NK-92 treated with Interleukin-12 subunit alpha and Interleukin-12 subunit beta, amount 100 ng/mL, for 24 hours (cell line): ENCODE results near the gene MED15.
"Not testable (repeated sequence)": the region's sequence is repeated elsewhere in the genome, so short reads cannot be mapped to it uniquely, and the experiment has no call there.

Source experiments
- DNase-seq: peaks from one replicate; lab custom pipeline; 2025; lab: John Stamatoyannopoulos, UW

Gene MED15

DNA sequence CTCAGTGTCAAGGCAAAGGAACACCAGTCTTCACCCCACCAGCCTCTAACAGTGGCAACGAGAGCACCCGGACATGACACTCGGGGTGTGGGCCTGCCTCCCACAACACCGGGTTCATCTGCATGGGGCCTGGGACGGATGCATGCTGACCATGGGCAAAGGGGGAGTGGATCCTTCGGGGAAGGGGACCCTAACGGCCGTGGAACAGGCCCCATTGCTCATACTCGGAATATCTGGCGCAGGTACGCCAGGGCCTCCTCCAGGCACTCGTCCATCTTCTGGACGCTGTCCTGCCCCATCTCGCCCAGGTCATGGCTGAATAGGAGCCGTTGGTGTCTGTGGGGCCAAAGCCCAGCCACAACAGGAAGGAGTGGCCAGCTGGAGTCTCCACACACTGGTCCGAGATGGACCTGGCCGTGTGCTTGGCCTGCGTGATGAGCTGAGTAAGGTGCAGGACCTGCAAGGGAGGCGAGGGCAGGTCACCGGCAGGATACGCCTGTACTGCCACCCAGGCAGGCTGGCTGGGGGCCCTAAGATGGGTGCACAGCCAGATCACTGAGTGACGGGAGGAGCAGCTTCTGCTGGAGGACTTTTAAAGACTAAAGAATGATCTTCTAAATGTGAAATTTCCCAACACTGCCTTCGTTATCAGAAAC is 96.8 kb downstream of the MED15 start:
- DNase-seq, result no peak

DNA sequence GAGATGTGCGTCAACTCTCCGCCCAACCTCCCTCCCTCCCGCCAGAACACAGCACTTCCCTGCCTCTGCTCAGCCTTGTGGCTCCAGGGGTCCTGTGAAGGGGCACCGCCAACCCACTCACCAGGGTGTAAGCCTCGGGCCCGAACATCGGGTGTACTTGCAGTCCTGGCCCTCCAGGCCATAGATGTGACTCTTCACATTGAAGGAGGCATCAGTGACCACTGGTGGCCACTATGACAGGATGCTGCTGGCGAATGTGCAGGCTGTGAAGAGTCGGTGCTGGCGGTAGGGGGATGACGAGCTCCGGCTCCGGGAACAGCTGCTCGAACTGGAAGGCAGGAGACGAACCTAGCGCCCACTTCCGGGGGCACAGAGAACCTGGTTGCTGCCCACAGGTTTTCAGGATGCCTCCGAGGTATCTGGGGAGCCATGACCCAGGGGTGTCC is 97.4 kb downstream of the MED15 start:
- DNase-seq, result no peak

DNA sequence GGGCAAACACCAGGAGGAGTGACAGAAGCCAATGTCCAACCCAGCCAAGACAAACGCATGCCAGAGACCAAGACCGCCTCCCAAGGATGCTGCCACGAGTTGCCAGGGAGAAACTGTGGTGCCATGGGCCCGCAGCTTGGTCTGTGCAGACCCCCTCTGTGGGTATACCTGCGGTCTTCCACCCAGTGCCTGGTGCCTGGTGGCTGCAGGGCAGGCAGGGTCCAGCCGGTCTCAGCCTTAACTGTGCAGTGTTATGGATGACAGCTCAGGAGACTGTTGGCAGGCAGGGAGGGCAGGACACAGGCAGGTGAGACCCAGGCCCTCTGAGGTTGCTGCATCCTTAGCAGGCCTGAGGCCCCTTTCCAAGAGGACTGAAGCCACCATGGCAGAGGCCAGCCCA is 97.9 kb downstream of the MED15 start:
- no peak for DNase-seq

DNA sequence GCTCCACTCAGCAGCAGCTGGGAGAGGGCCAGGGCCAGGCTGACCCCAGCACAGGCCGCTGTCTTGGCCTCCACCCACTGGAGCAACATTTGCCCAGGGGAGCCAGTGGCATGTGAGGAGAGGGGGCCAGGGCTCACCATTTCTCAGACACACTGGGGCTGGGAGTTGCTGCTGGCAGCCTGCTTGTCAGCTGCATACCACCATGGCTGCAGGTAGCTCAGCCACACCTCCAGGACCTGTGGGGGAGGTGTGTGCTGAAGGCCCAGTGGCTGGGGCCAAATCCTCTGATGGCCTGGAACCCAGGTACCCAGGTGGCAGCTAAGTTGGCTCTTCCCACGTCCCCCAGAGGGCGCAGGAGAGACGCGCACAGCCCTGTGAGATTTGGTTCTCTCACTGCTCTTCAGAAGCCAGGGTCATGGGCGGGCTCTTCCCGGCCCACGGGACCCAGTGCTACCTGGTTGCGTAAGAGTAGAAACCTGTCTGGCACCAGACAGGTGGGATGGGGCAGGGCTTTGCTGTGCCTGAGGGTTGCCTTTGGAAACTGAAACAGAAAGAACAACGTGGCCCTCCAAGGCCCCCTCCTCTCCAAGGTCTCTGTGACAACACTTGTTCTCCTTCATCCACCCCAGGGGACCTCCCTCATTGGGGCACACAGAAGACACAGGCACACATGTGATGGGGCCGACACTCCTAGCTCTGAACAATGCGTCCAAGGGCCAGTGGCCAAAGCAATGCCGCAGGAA is 98.8 kb downstream of the MED15 start:
- DNase-seq, result peak; percentile 19

DNA sequence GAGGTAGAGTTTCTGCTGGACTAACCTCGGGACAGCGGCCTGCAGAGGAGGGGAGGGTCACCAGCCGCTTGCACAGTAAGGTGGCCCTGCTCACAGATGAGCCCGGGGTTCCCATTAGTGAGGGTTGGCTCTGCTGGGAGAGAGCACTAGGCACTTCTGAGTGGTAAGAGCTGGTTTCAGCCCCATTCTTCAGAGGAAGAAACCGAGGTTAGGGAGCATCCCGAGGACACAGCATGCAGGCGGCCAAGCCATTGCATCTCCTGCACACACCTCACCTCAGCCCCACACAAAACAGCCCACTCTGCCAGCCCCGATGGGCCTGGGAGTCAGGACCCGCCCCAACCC is 99.3 kb downstream of the MED15 start:
- DNase-seq, result no peak

DNA sequence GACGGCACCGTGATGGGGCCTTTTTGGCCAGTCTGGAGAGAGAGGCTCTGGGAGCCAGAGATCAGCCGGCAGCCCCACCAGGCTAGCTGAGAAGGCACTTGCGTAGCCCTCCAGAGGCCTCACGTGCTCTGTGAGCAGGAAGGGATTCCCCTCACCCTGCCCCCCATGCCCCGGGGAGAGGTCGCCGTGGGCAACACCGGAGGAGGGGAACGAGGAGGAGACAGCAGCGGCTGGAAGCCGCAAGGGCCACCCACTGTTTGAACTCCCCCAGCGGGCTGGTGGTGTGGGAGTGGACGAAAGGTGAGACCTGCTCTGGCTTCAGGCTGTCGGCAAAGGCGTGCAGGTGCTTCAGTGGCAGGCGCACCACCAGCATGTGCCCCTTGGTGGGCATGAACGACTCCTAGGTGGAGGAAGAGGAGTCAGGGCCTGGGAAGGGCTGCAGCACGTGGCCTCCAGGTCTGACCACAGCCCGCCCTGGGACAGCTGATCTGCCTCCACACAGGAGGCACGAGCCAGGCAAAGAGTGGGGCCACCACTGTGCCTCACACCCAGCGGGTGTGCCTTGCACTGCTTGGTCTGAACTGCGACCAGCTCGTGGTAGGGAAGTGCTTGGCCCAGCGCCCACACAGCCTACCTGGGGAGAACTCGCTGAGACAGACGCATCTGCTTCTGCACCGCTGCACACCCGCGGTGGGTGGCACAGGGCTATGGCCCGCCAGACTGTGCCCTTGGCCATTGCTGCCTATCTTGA is 99.9 kb downstream of the MED15 start:
- no peak for DNase-seq

DNA sequence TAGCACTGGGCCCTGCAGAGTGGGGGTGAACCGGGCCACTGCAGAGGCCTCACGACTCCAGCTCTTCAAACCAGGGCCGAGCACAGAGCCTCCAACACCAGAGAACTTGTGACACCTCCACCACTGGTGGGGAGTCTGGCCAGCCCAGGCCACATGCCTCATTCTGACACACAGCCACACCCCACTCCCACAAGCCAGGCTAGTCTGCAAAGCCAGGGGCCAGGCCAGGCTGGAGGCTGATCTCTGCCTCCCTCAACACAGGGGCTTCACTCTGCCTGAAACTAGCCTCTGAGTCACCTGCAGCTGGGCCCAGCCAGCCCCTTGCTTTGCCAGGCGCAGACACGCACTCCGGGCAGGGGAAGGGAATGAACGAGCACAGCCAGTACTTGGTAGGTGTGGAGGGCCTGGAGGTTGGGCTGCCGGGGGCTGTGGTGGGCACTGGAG is 102.9 kb downstream of the MED15 start:
- DNase-seq, result no peak

DNA sequence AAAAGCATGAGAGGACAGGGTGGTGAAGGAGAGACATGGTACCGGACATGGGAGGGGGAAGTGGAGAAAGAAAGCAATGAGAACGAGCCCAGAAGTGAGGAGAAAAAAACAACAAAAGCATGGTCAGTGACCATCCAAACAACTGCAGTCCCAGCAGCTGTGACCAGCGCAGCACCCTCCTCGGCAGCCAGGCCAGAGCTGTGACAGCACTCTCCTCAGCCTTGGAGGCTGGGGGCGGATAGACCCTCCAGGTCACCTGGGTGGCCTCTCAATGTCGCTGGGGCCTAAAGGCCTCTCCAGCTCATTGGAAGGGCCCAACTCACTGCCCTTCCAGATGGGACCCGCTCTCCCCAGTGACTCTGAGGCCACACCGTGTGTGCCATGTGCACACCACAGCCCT is 103.3 kb downstream of the MED15 start:
- DNase-seq, result no peak

DNA sequence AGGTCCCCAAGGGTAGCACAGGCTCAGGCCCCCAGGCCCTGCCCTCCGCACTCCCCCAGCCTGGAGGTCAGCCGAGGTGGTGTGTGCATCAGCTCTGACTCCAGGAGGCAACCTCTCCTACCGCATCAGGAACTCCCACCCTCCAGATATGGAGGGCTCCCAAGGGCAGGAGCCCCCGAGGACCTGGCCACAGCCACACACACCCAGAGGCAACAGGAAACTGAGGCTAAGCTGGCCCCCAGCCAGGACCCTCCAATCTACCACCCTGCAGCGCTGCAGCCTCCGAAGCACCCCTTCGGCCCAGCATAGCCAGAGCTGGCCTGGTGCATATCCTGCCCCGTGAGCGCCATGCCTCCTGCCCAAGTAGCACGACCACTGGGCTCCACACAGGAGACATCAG is 104.0 kb downstream of the MED15 start:
- DNase-seq, result no peak

DNA sequence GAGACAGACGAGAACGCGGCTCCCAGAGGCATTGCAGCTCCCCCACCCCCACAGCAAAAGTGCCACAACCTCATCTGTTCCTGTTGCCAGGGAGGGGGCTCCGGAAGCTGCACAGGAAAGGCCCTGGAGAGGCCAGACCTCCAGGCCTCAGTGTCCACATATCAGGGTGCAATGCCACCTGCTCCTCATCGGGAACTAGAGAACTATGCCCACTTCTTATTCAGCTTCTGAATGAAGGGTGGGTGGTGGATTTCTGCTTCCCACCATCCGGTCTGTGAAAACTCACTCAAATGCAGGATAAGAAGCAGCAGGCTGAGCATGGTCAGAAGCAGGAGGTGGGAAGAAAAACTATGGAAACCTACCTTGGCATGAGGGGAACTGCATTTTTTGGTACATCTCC is 105.9 kb downstream of the MED15 start:
- DNase-seq, result no peak

DNA sequence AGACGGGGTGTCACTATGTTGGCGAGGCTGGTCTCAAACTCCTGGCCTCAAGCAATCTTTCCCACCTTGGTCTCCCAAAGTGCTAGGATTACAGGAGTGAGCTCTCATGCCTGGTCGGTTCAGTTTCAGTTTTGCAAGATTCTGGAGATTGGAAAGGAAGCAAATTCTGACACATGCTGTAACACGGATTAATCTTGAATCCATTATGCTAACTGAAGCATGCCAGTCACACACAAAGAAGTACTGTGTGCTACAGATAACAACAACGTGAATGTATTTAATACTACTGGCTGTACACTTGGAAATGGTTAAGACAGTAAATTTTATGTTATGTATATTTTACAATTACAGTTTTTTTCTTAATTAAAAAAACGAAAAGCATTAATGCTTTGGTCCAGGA is 107.6 kb downstream of the MED15 start:
- DNase-seq, result no peak

DNA sequence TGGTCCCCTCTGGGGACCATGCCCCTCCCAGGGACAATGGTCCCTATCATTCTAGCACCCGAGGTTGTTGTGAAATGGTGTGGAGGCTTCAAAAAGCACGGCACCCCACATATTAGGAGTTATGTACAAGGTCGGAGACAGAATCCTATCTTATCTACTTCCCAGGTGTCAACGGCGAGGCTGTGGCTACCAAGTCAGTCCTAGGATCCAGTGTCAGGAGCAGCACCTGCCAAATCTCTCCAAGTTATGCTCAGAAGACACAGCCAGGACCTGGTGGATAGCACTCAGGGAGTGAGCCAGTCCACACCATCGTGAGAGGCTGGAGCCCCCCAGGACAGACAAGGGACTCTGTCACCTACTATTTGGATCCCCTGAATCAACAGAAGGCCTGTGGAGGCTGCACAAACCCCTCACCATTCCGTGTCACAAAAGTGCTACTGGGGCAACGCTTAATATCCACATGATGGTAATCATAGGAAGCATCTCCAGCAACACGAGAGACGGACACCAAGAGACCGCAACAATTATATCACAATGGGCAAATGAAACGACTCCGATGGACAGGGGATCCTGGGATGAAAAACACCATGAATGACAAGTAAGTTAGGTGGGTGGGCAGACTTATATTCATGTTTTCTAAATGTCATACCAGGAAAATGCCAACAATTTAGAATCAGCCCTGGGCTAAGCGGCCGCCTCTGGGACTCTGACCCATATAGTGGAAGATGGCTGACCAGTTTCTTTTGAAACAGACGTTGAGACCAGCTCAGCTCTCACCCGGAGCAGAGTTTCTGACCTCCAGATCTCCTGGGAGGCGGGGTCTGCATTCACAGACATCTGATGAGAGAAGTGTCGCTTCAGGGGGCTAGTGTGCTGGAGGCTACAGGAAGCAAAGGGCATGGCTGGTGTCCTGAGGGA is 108.4 kb downstream of the MED15 start:
- DNase-seq, result no peak

DNA sequence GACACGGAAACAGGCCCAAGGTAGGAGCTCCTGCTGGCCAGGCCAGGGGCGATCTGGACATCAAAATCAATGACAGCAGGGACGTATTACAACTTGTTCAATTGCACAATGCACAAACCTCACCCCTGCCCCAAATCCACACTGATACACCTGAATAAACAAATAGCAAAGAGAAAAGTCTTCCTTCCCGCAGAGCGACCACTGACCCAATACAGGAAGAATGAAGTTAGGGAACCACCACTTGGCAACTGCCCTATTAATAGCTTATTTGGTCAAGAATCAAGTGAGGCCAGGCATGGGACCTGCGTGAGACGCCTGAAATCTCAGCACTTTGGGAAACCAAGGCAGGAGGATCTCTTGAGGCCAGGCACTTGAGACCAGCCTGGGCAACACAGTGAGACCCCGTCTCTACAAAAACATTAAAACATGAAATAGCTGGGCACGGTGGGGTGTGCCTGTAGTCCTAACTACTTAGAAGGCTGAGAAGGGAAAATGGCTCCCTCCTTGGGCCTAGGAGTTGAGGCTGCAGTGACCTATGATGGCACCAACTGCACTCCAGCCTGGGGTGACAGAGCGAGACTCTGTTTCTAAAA is 109.1 kb downstream of the MED15 start:
- no peak for DNase-seq

DNA sequence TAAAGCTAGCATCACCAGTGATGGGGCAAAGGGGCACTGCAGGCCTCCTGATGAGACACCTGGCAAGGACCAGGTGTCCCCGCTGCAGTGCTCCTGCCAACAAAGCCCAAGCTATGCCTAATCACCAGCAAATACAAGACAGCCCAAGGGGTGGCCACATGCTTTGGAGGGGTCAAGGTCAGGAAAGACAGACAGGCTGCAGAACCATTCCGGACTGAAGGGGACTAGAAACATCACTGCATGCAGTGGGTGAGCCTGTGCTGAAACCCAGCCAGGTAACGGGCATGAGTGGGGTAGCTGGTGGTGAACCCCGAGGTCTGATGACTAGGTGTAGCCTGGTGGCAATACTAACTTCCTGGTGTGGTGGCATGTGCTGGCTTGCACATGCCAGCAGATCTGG is 111.1 kb downstream of the MED15 start:
- no peak for DNase-seq

DNA sequence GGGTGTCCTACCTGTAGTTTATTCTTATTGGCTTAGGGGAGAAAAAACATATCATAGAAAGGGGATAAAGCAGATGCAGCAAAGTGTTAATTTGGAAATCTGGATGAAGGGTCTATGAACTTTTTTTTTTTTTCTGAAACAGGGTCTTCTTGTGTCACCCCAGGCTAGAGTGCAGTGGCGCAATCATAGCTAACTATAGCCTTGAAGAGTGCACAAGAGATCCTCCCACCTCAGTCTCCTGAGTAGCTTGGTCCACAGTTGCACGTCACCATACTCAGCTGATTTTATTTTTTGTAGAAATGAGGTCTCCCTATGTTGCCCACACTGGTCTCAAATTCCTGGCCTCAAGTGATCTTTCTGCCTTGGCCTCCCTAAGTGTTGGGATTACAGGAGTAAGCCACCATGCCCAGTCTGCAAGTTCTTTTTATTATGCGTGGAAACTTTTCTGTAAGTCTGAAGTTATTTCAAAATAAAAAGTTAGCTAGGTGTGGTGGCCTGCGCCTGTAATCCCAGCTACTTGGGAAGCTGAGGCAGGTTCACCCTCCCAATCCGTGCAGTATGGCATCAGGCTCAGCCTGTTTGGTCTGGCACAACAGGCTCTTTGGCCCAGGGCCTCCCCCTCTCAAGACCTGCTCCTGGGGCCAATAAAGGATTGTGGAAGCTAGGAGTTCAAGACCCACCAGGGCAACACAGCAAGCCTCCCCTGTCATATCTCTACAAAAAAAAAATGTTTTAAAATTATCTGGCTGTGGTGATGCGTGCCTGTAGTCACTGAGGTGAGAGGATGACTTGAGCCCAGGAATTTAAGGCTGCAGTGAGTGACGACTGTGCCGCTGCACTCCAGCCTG is 111.9 kb downstream of the MED15 start:
- no peak for DNase-seq

DNA sequence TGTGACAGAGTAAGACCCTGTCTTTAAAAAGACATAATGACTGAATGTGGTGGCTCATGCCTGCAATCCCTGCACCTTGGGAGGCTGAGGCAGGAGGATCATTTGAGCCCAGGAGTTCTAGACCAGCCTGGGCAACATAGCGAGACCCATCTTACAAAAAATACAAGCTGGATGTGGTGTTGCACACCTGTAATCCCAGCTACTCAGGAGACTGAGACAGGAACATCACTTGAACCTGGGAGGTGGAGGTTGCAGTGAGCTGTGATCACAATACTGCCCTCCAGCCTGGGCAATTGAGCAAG is 112.4 kb downstream of the MED15 start:
- not testable (repeated sequence) for DNase-seq

DNA sequence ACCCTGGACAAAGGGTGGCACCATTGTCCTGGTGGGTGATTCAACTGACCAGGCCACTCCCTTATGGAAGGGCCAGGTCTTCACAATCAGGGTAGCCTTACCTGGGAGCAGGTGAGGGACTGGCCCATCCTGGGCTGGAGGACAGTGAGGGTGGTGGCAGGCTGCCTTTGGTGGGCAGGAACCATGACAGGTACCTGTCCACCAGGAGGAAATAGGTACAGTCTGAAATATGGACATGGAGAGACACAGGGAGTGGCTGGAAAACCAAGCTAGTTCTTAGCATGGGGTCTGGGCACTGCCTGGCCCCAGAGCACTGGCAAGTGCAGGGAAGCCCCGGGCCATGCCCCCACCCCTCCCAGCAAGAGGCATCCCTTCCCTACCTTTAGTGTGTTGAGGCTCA is 113.8 kb downstream of the MED15 start:
- no peak for DNase-seq

DNA sequence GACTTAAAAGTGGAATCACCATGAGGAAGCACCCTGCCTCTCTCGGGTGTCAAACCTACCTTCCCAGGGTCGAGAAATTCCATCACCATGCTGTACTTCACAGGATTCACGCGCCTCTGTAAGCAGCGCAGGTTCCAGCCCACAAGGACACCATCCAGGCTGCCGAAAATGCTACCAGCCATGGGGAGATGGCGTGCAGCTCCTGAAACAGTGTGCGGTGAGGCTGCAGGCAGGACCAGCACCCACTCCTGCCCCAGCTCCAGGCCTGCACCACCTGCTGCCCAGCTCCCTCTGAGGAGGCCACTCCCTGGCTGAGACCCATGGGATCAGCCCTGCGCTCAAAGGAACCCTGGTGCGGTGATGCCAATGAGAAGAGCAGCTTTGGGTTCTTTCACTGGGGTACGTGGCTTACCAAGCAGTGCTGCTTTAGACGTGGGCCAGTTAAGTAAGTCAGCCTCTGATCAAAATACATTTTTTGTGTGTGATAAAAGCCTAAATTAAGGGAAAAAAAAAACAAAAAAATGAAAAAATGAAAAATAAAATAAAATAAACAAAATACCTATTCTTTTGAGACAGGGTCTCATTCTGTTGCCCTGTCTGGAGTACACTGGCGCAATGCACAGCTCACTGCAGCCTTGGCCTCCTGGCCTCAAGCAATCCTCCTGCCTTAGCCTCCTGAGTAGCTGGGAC is 115.4 kb downstream of the MED15 start:
- no peak for DNase-seq

DNA sequence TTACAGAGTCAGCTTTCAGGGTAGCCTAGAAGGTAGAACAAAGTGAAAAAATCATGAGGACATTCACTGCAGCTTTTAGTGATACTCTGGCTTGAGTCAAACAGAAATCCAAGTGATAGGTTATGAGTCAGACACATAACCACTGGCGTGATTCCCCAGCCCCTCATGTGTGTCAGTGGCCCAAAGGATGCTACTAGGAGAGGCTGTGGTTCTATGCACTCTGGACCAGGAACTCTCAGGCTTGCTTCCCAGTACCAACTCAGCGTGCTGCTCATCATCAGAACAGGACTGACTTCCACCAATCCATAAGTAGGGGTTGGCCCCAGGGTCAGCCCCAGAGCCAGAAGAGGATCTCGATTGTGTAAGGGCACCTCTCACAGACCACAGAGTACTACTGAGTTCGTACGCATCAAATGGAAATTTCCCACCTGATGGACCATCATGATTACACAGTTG is 116.8 kb downstream of the MED15 start:
- no peak for DNase-seq

DNA sequence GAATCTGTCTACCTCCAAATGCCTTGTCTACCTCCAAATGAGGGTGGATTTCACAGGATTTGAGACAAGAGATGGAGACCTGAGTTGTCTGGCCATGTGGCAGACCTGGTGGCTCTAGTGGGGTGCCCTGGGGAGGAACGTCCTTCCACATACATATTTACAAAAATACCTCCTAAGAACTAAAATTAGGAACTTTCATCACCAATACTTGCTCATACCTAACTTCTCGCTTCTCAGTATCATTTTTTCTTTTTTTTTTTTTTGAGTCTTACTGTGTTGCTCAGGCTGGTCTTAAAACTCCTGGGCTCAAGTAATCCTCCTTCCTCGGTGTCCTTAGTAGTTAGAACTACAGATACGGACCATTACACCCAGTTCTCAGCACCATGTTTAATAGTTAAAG is 117.9 kb downstream of the MED15 start:
- DNase-seq, result no peak
